Karpas-422 (cell line): ENCODE measurements around the gene PTBP3. TPM values are rescaled to one million over a fixed set of nuclear protein-coding genes. Genes with fewer than 3 reads are reported as not detected.

Source experiments
- DNase-seq: peaks from one replicate; pipeline ENCODE4 v3.0.0-alpha.2; 2015
- H2AFZ ChIP-seq: fragments of 200-600 bp; sonication (generic); 2 replicates; pipeline ENCODE4 v1.6.1; 2014; ENCODE audit warnings: antibody characterized with exemption, low read length, mixed read lengths
- H3K27ac ChIP-seq: fragments of 200-600 bp; sonication (generic); 2 replicates; pipeline ENCODE4 v1.5.1; 2014; ENCODE audit warnings: mild to moderate bottlenecking, low read length, moderate library complexity
- H3K27me3 ChIP-seq: fragments of 200-600 bp; sonication (generic); 2 replicates; pipeline ENCODE4 v1.6.1; 2014; ENCODE audit warnings: low read length, mixed read lengths
- H3K36me3 ChIP-seq: fragments of 200-600 bp; sonication (generic); 2 replicates; pipeline ENCODE4 v1.6.1; 2014; ENCODE audit warnings: low read length, mixed read lengths; ENCODE audit not compliant: insufficient read depth
- H3K4me1 ChIP-seq: fragments of 200-600 bp; sonication (generic); 2 replicates; pipeline ENCODE4 v1.6.1; 2014; ENCODE audit warnings: mild to moderate bottlenecking, low read length, mixed read lengths
- H3K4me2 ChIP-seq: fragments of 200-600 bp; sonication (generic); 2 replicates; pipeline ENCODE4 v1.6.1; 2014; ENCODE audit warnings: low read length, low read depth, mild to moderate bottlenecking; ENCODE audit not compliant: poor library complexity, severe bottlenecking
- H3K4me3 ChIP-seq: fragments of 200-600 bp; sonication (generic); 2 replicates; pipeline ENCODE4 v1.5.1; 2014; ENCODE audit warnings: mild to moderate bottlenecking, antibody characterized with exemption, low read length, mixed read lengths
- H3K79me2 ChIP-seq: fragments of 200-600 bp; sonication (generic); 2 replicates; pipeline ENCODE4 v1.6.1; 2014; ENCODE audit warnings: mild to moderate bottlenecking, low read length, mixed read lengths
- H3K9ac ChIP-seq: fragments of 200-600 bp; sonication (generic); 2 replicates; pipeline ENCODE4 v1.6.0; 2014; ENCODE audit warnings: low read length
- H3K9me2 ChIP-seq: fragments of 200-600 bp; sonication (generic), shearing (Covaris generic); replicated peaks from 2 replicates; pipeline ENCODE4 v1.6.0; 2014; ENCODE audit warnings: mild to moderate bottlenecking, low read length, moderate library complexity; ENCODE audit not compliant: insufficient read depth
- H3K9me3 ChIP-seq: fragments of 300-700, 200-600 bp; sonication (generic); 2 replicates; pipeline ENCODE4 v1.6.1; 2014; ENCODE audit warnings: low read length, mixed read lengths
- H4K20me1 ChIP-seq: fragments of 200-600 bp; sonication (generic); 2 replicates; pipeline ENCODE4 v1.6.1; 2014; ENCODE audit warnings: mild to moderate bottlenecking, antibody characterized with exemption, low read length, low read depth; ENCODE audit not compliant: insufficient read depth
- total RNA-seq: library from RNA; depleted of rRNA; stranded (reverse); fragments of >200 nt; shearing (Covaris generic); gene quantifications from 2 replicates; pipeline ENCODE4 v1.2.3, GENCODE V29; 2014; ENCODE audit warnings: low replicate concordance

PTBP3 gene
- total RNA-seq, 1 experiment from 2014 or later: 114 TPM

DNA sequence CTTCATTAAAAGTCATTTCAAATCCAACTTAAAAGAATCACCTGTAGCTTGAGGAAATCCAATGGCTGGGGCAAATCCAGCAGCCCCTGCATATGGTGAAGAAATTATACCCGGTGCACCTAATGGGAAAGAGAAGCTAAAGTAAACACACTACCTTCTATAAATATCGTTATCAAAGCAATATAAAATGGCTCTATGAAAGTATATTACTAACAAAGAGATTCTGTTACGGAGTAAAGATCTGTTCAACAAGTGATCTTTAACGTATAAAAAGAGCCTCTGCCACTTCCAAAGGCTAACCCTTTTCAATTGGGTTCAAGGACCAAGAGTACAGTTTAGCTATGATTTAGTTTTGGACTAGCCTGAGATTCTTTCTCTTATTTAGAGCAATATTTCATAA, 98.6 kb downstream of the PTBP3 start:
- H3K9me2 ChIP-seq: no peaks in the 10 kb centered on the region
- no peaks in the 10 kb centered on the region for H3K27me3 ChIP-seq
- no peak overlapping the region for H3K4me3 ChIP-seq
- no peaks in the 10 kb centered on the region for H4K20me1 ChIP-seq
- H3K79me2 ChIP-seq: peaks cover 55% of the 10 kb centered on the region
- no peak overlapping the region for H2AFZ ChIP-seq
- H3K9ac ChIP-seq: no peak overlapping the region
- peaks cover 5% of the 10 kb centered on the region; the same call in 1 of the 2 replicates for H3K36me3 ChIP-seq
- no peak for DNase-seq
- no peaks in the 10 kb centered on the region for H3K9me3 ChIP-seq
- H3K4me1 ChIP-seq: peaks cover 9% of the 10 kb centered on the region; the same call in 1 of the 2 replicates
- H3K4me2 ChIP-seq: no peak overlapping the region
- H3K27ac ChIP-seq: no peak overlapping the region

DNA sequence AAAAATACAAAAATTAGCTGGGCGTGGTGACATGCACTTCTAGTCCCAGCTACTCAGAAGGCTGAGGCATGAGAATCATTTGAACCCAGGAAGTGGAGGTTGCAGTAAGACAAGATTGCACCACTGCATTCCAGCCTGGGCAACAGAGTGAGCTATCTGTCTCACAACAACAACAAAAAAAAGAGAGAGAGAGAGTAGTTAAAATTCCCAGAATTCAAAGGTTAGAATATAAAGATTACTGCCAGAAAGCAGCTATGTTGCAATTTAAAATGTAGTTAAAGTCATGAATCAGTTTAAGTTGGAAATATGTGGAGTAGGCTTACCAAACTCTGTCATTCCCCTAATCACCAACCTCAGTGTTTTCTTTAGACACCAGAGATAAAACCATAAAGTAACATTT, 99.7 kb downstream of the PTBP3 start:
- H3K4me1 ChIP-seq: peaks cover 9% of the 10 kb centered on the region; the same call in 1 of the 2 replicates
- H3K36me3 ChIP-seq: peaks cover 5% of the 10 kb centered on the region; the same call in 1 of the 2 replicates
- H4K20me1 ChIP-seq: no peaks in the 10 kb centered on the region
- no peak overlapping the region for H2AFZ ChIP-seq
- no peak overlapping the region for H3K9ac ChIP-seq
- H3K4me2 ChIP-seq: no peak overlapping the region
- H3K27ac ChIP-seq: no peak overlapping the region
- no peaks in the 10 kb centered on the region for H3K27me3 ChIP-seq
- peaks cover 51% of the 10 kb centered on the region for H3K79me2 ChIP-seq
- no peaks in the 10 kb centered on the region for H3K9me2 ChIP-seq
- H3K4me3 ChIP-seq: no peak overlapping the region
- H3K9me3 ChIP-seq: no peaks in the 10 kb centered on the region
- no peak for DNase-seq

DNA sequence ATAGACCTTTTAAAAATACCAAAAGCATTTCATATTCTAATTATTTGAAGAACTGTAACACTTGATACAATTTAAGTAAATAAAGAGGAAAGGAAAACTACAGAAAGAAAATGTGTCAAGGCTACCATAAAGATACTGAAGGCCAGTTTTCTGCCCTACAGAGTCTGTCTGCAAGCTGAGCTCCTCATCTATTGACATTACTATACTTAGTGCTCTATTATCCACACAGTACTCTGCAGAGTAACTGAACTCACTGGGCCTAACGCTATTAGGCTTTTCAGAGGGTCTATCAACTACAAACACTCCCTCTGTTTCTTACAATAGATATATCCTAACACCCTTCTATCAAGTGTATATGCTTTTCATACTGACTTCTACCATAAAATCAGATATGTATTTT, 101.2 kb downstream of the PTBP3 start:
- Histone ChIP-seq H3K27ac (no peak overlapping the region), H2AFZ (no peak overlapping the region), H3K9me2 (no peaks in the 10 kb centered on the region), H4K20me1 (no peaks in the 10 kb centered on the region), H3K9me3 (no peaks in the 10 kb centered on the region), H3K27me3 (no peaks in the 10 kb centered on the region), H3K4me2 (no peak overlapping the region), H3K9ac (no peak overlapping the region), H3K4me3 (no peak overlapping the region), H3K4me1 (no peaks in the 10 kb centered on the region), H3K79me2 (peaks cover 46% of the 10 kb centered on the region), H3K36me3 (peaks cover 6% of the 10 kb centered on the region; the same call in 1 of the 2 replicates)
- no peak for DNase-seq

DNA sequence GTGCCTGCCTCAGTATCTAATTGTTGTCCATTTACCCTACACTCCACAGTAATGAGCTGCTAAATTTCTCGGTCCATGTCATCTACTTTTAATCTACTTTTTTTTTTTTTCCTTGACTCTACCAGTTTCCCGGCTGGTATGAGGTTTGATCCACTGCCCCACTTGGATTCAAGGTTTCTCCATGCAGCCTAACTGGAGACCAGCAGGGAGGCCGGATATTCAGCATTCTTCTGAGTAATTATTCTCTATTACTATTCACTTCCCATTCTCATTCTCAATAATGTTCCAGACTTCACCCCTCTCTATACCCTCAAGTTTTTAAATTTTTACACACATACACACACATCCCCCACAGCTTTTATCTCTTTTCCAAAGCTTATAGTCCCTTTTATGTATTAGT, 107.3 kb downstream of the PTBP3 start:
- Histone ChIP-seq H3K9ac (no peak overlapping the region), H3K4me3 (no peak overlapping the region), H3K9me2 (no peaks in the 10 kb centered on the region), H3K9me3 (no peaks in the 10 kb centered on the region), H3K36me3 (peaks cover 22% of the 10 kb centered on the region; the same call in 1 of the 2 replicates), H3K27me3 (no peaks in the 10 kb centered on the region), H2AFZ (no peak overlapping the region), H3K4me1 (no peaks in the 10 kb centered on the region), H3K79me2 (peaks cover 18% of the 10 kb centered on the region), H3K4me2 (no peak overlapping the region), H3K27ac (no peak overlapping the region), H4K20me1 (no peaks in the 10 kb centered on the region)
- no peak for DNase-seq

DNA sequence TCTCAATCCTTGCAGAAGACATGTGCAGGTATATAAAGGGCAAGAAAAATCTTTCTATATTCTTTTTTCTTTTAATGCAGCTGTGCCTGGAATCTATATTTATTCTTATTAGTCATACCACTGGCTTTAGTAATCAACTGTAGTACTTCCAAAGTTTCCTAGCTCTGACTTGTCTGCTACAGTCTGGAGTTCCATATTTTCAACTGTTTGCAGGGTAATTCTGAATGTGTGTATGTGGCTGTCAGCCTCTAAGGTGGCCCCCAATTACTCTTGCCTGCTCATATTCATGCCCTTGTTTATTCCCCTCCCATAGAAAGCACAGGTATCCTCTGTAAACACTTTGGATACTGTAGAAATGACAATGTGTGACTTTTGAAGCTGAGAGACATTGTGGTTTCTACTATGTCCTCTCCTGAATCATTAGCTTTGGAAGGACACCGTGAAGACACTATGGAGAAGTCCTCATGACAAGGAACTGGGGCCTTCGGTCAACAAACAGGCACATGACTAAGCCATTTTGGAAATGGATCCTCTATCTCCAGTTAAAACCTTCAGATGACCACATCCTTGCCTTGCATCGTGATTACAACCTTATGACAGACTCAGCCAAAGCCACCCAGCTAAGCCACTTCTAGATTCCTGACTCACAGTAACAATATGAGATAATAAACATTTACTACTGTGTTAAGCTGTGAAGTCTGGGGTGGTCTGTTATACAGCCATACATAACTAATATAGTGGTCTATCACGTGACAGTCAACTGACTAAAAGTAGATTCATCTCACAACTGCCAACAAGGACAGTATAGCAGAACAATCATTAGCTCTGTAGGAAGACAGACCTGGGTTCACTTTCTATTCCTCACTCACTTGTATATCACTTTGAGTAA, 108.8 kb downstream of the PTBP3 start:
- Histone ChIP-seq H3K4me2 (no peak overlapping the region), H3K9me2 (no peaks in the 10 kb centered on the region), H2AFZ (no peak overlapping the region), H3K27ac (no peak overlapping the region), H3K4me1 (peaks cover 13% of the 10 kb centered on the region), H3K9me3 (no peaks in the 10 kb centered on the region), H3K79me2 (0 out of 2 replicates have a peak, but pooled peaks cover 13% of the 10 kb centered on the region), H4K20me1 (no peaks in the 10 kb centered on the region), H3K4me3 (no peak overlapping the region), H3K9ac (no peak overlapping the region), H3K27me3 (no peaks in the 10 kb centered on the region), H3K36me3 (peaks cover 17% of the 10 kb centered on the region; the same call in 1 of the 2 replicates)
- no peak for DNase-seq

DNA sequence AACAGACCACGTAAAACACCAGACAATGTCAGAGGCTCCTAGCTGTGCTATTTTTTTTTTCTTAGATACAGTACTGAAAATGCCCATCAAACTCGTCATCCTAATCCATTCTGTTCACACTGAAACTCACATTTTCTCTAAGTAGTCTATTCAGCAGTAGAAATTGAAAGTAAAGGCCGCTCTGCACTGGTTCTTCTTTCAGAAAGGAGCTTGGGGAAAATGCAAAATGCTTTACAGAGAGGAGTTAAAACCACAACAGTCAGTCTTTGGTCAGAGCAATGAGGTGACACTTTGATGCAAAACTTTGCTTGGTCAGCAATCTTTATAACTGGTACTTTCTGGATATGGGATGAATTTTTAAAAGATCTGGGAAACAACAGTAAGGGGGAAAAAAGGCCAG, 114.5 kb downstream of the PTBP3 start:
- H3K9ac ChIP-seq: peak overlapping the region; percentile 54
- H3K36me3 ChIP-seq: peaks cover 5% of the 10 kb centered on the region; the same call in 1 of the 2 replicates
- no peaks in the 10 kb centered on the region for H4K20me1 ChIP-seq
- peaks cover 38% of the 10 kb centered on the region for H3K4me1 ChIP-seq
- peak; percentile 76 for DNase-seq
- H3K4me2 ChIP-seq: peak overlapping the region; percentile 65
- no peaks in the 10 kb centered on the region for H3K9me2 ChIP-seq
- peak overlapping the region; percentile 77 for H3K27ac ChIP-seq
- no peak overlapping the region for H2AFZ ChIP-seq
- H3K4me3 ChIP-seq: peak overlapping the region; percentile 40
- H3K27me3 ChIP-seq: no peaks in the 10 kb centered on the region
- H3K79me2 ChIP-seq: peaks cover 14% of the 10 kb centered on the region; the same call in 1 of the 2 replicates
- H3K9me3 ChIP-seq: no peaks in the 10 kb centered on the region

DNA sequence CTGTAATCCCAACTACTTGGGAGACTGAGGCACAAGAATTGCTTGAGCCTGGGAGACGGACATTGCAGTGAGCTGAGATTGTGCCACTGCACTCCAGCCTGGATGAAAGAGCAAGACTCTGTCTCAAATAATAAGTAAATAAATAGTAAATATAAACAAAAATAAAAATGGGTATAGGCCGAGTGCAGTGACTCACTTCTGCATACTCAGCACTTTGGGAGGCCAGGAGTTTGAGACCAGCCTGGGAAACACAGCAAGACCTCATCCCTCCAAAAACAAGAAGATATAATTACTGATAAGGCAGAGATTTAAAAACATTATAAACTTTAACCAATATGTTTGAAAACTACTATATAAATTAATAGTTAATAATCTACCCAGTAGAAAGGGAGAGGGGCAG, 120.5 kb downstream of the PTBP3 start:
- H3K9ac ChIP-seq: no peak overlapping the region
- H2AFZ ChIP-seq: no peak overlapping the region
- H3K4me2 ChIP-seq: no peak overlapping the region
- no peak for DNase-seq
- no peaks in the 10 kb centered on the region for H4K20me1 ChIP-seq
- no peak overlapping the region for H3K27ac ChIP-seq
- H3K4me1 ChIP-seq: peaks cover 8% of the 10 kb centered on the region
- H3K9me2 ChIP-seq: no peaks in the 10 kb centered on the region
- no peaks in the 10 kb centered on the region for H3K9me3 ChIP-seq
- no peaks in the 10 kb centered on the region for H3K27me3 ChIP-seq
- H3K4me3 ChIP-seq: no peak overlapping the region
- H3K79me2 ChIP-seq: peaks cover 2% of the 10 kb centered on the region; the same call in 1 of the 2 replicates
- H3K36me3 ChIP-seq: peaks cover 12% of the 10 kb centered on the region

DNA sequence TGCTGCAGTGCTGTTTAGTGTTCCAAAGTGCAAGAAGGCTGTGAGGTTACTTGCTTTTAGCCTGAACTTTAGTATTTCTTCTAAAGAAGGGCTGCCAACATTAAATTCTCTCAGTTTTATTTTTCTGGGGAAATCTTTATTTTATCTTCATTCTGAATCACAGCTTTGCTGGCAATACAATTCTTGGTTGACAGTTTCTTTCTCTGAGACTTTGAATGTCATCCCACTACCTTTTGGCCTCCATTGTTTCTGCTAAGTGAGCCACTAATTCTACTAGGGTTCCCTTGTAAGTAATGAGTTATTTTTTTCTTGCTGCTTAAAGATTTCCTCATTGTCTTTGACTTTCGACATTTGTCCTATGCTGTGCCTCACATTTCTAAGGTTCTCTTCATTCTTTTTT, 126.0 kb downstream of the PTBP3 start:
- DNase-seq: no peak
- H4K20me1 ChIP-seq: no peaks in the 10 kb centered on the region
- peaks cover 18% of the 10 kb centered on the region for H3K36me3 ChIP-seq
- H3K9me3 ChIP-seq: no peaks in the 10 kb centered on the region
- no peak overlapping the region for H3K4me2 ChIP-seq
- no peak overlapping the region for H3K4me3 ChIP-seq
- H3K27ac ChIP-seq: no peak overlapping the region
- no peaks in the 10 kb centered on the region for H3K79me2 ChIP-seq
- no peaks in the 10 kb centered on the region for H3K27me3 ChIP-seq
- no peak overlapping the region for H2AFZ ChIP-seq
- no peaks in the 10 kb centered on the region for H3K9me2 ChIP-seq
- no peaks in the 10 kb centered on the region for H3K4me1 ChIP-seq
- H3K9ac ChIP-seq: no peak overlapping the region
